Epithelial cell of proximal tubule (primary cell): ENCODE measurements around the gene TTC22. TPM values are rescaled to one million over a fixed set of nuclear protein-coding genes. Genes with fewer than 3 reads are reported as not detected.

Experiments
- DNase-seq: peaks from one replicate; pipeline ENCODE4 v3.0.0-alpha.2; 2011; ENCODE audit warnings: low read depth
- H3K4me3 ChIP-seq: 2 replicates; pipeline ENCODE4 v1.5.1; 2011; ENCODE audit warnings: low read depth, mild to moderate bottlenecking, low read length
- CTCF ChIP-seq: conservative IDR thresholded peaks from 2 replicates; pipeline ENCODE4 v1.5.1; 2012; ENCODE audit warnings: low read depth, mild to moderate bottlenecking, low read length
- total RNA-seq: library from RNA; depleted of rRNA; stranded (reverse); fragments of >200 nt; gene quantifications from 2 replicates; pipeline ENCODE4 v1.2.3, GENCODE V29; 2015

The TTC22 gene
- total RNA-seq, 1 donor from 2014 or later = 4.3 TPM

- no peak for DNase-seq
- no peak overlapping the region for H3K4me3 ChIP-seq
- no peak for TF ChIP-seq CTCF
These were observed 45.2 kb upstream of the TTC22 start for GRCh38 chr1:54846301-54846700.

GRCh38 chr1:54845772-54846171 is 44.6 kb upstream of the TTC22 start:
- DNase-seq = no peak
- H3K4me3 ChIP-seq = no peak overlapping the region
- no peak for TF ChIP-seq CTCF

GRCh38 chr1:54844564-54844963 is 43.4 kb upstream of the TTC22 start:
- no peak for DNase-seq
- no peak for TF ChIP-seq CTCF
- H3K4me3 ChIP-seq = no peak overlapping the region

- H3K4me3 ChIP-seq = no peak overlapping the region
- TF ChIP-seq CTCF = no peak
- no peak for DNase-seq
These were observed 42.3 kb upstream of the TTC22 start for GRCh38 chr1:54843449-54843848.

GRCh38 chr1:54842963-54843362 is 41.8 kb upstream of the TTC22 start:
- TF ChIP-seq CTCF = no peak
- DNase-seq = no peak
- H3K4me3 ChIP-seq = no peak overlapping the region

- DNase-seq = no peak
- no peak overlapping the region for H3K4me3 ChIP-seq
- TF ChIP-seq CTCF = no peak
These were observed 41.2 kb upstream of the TTC22 start for GRCh38 chr1:54842206-54842915.

GRCh38 chr1:54839824-54840223 is 38.7 kb upstream of the TTC22 start:
- no peak for DNase-seq
- TF ChIP-seq CTCF = no peak
- no peak overlapping the region for H3K4me3 ChIP-seq
